HG02763 (cell line): ENCODE results near the gene IKZF2.
A peak's percentile ranks its signal among the peaks of the same experiment; 100 is the strongest.
"Not testable (repeated sequence)": the region's sequence is repeated elsewhere in the genome, so short reads cannot be mapped to it uniquely, and the experiment has no call there.

Experiments used
- ATAC-seq: cut with Tn5 transposase; IDR thresholded peaks from one replicate; pipeline ENCODE4 v1.9.1; 2021; ENCODE audit warnings: mild to moderate bottlenecking, moderate library complexity; ENCODE audit not compliant: unreplicated experiment

IKZF2 gene

DNA sequence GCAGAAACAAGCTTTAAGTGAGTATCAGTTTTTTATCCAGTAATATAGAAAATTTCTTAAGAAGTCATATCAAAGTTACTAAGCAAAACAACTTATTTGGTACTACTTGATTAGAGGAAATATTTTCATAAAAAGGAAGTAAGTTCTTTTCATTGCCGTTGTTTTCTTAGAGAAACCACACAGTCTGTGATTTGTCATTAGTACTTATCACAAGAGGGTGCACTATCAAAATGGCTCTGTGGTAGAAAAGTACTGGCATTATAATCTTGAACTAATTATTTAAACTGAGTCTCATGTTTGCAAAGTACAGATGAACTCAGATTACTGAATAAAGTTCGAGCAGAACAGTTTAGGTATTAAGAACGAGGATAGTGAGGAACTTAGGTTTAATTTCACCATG, 93.4 kb downstream of the IKZF2 start:
- no peak for ATAC-seq

DNA sequence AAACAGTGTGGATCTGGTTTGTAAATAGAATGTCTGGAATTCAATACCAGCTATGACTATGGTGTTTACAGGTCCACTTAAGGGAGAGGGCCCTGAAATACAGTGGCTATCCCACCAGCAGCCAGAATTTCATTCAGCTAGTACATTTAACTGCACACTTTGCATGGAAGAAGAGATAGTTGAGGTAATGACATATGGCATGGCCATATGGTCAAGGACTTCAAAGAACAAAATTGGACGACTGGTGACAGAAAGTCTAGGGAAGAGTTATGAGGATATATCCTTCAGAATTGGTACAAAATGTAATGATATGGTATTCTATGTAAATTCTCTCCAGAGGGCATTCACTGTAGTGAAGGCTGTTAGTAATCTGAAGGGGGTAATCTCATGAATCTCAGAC, 105.0 kb downstream of the IKZF2 start:
- no peak for ATAC-seq

DNA sequence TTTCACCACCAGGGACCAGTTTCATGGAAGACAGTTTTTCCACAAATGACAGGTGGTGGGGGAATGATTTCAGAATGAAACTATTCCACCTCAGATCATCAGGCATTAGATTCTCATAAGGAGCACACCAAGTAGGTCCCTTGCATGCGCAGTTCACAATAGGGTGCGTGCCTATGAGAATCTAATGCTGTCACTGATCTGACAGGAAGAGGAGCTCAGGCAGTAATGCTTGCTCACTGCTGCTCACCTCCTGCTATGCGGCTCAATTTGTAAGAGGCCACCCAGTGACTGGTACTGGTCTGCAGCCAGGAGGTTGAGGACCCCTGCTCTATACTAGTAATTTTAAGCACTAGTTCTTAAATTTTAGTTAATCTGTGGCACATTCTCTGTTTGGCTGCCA, 107.8 kb downstream of the IKZF2 start:
- no peak for ATAC-seq

DNA sequence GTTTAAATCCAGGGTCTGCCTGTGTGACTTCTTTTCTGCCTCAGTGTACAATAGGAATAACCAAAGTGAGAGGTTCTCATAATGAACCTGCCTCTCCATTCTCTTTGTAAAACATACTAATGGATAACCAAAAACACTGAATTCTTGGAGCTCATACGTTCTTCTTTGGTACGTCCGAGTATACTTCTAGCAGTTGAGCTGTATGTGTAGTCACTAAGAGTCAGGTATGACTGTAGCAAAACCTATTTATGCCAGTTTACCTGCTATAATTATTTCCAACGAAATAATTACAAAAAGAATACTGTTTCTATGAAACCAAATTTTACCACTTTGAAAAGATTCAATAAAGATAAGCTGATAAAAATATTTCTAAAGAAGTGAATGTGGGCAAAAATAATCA, 109.2 kb downstream of the IKZF2 start:
- ATAC-seq = no peak

DNA sequence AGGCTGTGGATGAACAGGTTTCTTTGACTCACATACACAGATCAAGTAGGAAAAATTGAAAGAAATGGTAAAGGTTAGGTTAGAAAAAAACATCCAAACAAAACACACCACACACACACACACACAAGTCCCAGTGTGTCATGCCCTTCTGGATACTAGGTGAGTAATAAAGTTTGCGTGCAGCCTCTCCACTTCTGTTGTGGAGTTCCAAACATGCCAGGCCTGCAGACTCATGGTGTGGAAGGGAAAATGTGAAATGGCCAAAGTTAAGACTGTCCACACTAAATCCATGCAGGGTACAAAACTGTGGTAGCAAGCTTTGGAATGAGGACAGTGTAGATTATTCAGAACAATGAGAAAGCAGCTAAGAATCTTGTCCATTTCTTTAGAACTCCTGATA, 114.6 kb downstream of the IKZF2 start:
- ATAC-seq = no peak

DNA sequence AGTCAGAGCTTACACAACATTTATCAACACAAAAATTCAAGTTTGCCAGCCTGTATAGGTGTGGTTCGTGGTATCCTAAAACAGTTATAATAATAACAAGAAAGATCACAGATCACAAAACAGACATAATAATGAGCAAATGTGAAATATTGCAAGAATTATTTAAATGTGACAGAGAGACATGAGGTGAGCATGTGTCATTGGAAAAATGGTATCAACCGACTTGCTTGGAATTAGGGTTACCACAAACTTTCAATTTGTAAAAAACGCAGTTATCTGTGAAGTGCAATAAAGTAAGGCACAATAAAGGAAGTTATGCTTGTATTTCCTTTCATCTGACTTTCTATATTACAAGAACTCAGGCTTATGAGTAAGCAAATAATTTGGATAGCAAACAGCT, 116.8 kb downstream of the IKZF2 start:
- no peak for ATAC-seq

DNA sequence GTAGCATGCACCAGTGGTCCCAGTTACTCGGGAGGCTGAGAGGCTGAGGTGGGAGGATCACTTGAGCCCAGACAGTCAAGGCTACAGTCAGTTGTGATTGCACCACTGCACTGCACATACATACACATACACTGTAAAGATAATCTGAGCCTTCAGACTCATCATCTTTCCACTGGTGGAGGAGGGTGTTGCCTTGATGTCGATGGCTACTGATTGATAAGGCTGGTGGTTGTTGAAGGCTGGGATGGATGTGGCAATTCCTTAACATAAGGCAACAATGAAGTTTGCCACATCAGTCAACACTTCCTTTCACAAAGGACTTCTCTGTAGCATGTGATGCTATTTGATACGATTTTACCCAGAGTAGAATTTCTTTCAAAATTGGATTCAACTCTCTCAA, 118.8 kb downstream of the IKZF2 start:
- no peak for ATAC-seq

DNA sequence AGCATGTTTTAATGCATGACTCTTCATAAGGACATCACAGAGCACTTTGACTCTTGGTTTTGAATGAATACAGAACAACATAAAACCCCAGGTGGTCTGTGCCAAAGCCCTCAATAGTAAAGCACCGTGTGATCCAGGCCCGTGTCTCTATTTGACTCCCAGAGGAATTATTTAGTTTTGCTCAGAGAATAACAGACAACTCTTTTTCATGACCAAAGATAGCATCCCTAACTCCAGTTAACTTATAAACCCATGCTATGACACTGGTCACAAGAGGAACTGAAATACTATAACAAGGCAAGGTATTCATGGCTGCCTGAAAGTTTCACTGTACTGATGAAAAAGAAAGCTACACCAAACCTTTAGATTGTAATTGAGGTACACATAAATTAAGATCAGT, 128.4 kb downstream of the IKZF2 start:
- ATAC-seq = peak; percentile 72

DNA sequence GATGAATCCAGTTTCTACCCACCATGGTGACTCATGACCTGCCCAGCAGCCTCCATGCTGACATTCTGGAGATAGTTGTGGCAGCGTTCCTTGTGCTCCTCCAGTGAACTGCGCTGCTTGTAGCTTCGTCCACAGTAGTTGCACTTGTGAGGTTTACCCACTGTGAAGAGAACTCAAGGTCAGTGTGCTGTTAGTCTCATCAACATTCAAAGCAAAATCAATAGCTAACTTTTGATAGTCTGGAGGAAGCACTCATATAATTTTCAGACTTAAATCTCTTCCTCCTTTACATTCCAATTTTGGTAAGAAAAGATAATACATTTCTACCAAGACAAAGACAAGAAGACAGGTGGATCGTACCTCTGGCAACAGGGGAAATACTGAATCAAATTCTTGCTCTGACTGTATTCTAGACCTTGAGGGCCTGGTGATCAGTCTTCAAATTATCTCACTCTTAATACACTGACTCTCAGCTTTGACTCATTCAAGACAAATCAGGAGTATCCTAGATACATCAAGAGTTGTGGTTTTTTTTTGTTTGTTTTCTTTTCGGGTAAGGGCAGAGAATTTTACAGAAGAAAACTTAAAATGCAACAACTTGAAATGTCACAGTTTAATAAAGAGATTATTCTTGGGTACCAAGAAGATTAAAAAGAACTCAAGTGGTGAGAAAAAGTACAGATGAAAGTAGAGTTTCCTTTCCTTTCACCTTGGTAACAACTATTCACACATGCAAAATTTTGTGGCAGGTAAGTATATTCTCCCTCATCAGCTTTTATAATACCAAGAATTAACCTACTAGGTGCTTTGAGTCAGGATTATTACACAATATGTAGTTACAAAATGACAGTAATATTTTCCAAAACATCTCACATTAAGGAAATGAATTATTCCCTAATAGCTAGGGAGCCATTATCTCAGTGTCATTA, 129.2 kb downstream of the IKZF2 start:
- ATAC-seq = peak; percentile 76

DNA sequence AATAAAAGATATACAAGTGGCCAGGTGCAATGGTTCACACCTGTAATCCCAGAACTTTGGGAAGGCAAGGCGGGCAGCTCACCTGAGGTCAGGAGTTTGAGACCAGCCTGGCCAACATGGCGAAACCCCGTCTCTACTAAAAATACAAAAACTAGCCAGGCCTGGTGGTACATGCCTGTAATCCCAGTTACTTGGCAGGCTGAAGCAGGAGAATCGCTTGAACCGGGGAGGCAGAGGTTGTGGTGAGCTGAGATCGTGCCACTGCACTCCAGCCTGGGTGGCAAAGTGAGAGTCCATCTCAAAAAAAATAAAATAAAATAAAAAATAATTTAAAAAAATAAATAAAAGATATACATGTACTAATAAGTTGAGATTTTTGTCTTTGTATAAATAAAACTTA, 130.5 kb downstream of the IKZF2 start:
- ATAC-seq = not testable (repeated sequence)

DNA sequence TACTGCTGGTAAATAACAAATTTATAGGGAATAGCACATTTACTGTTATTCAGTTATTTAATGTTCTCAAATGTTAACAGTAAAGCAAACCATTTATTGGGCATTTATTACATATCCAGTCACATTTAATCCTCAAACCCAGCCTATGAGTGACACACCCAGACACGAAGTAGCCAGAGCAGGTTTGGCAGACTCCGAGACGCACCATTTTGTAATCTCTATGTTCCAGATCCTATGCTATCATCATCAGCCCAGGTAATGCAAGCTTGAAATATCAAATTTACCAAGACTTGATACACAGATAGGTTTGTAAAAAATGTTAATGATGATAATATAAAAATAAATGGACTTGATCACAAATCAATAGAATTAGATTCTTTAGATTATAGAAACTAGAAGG, 131.1 kb downstream of the IKZF2 start:
- ATAC-seq = no peak

DNA sequence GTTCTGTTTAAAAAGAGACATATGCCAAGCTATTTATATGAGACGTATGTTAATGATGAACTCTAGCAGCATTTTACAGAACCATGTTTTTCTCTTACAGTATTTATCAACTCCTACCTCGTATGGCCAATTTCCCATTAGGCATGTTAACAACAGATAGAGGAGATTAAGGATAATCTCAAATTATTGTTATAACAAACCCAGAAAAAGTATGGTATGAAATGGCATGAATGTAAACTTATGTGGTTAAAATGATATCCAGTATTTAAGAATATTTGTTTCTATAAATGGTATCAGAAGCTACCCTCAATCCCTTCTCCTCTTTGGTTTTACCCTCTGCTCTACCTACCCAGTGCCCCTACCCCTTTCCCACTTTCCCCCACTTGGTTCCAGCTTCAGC, 132.0 kb downstream of the IKZF2 start:
- ATAC-seq = no peak

DNA sequence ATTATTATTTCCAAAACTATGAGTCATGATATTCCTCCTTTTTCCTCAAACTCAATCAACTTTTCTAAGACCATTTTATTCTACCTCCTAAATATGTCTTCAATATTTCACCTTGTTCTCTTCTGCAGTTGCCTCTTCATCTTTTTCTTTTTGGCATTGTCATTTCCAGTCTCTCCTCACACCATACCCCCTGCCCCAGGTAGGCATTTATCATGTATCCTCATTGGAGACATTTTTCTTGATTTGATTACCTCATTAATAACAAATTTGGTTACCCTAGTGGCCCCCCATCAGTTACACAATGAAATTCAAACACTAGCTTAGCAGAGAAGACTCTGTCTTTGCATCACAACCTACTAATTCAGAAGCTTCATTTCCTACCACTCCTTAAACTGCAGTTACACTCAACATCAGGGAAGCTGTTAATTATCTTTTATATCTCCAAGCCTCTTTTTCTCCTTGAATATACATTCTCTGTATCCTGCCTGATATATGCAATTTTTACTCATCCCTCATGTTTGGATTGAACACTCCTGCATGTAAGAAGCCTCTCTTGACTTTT, 133.0 kb downstream of the IKZF2 start:
- no peak for ATAC-seq

DNA sequence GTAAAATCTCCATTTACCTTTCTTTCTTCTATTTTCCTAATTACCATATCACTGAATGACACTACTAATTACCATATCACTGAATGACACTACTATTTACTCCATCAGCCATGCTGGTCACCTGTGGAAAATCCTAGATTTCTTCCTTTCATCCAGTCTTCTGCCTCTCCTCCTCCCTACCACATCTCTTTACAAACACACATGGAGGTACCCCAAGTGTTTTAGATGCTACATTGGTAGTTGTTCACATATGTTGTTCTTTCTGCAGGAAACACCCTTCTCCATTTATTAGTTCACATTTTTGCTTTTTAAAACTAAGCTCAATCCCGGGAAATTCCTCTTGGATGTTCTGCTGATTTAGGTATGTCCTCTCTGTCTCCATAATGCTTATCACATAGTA, 134.0 kb downstream of the IKZF2 start:
- no peak for ATAC-seq

DNA sequence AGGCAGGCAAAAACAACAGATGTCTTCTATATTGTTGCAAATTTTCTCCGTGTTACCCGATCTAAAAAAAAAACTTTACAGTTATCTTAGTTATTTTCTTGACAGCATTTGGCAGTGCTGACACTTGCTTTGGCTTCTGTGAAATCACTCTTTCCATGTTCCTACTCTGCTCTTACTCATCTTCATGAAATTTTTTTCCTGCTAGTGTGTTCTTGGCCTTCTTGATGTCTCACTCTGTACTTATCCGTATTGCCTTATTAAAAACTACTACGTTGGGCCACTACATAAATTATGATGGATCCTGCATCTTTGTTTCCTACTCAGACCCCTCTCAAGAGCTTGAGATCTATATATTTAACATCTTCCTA, 134.4 kb downstream of the IKZF2 start:
- ATAC-seq = no peak

DNA sequence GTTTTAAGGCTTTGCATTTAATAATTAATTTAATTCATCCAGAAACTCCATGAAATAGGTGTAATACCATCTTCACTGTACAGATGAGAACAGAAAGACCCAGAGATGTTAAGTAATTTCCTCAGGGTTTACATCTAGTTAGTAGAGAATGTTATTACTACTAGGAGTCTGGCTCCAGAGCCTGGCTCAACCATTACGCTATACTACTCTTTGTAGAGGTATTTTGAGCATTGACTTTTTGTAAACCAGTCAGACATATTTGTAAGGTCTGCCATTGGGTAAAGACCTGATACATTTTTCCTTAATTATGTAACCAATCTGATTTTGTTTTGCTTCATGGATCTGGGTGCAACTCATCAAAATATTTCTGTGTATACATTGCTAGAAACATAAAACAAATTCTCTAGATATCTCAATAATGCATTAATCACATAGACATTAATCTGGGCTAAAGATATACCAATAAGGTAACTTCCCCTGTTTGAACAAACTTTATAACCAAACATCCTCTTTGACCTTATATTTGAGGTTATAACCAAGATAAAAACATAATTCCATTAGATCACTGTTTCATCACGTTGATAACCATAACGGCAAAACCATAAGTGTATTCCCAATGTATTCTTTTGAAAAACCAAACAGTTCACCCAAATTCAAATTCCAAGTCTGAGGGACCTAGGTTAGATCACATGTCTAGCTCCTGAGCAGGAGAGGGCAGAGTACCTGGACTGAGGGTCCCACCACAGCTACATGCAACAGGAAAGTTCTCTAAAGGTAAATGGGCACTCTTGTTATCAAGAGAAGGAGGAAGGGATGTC, 135.0 kb downstream of the IKZF2 start:
- ATAC-seq = peak; percentile 13

DNA sequence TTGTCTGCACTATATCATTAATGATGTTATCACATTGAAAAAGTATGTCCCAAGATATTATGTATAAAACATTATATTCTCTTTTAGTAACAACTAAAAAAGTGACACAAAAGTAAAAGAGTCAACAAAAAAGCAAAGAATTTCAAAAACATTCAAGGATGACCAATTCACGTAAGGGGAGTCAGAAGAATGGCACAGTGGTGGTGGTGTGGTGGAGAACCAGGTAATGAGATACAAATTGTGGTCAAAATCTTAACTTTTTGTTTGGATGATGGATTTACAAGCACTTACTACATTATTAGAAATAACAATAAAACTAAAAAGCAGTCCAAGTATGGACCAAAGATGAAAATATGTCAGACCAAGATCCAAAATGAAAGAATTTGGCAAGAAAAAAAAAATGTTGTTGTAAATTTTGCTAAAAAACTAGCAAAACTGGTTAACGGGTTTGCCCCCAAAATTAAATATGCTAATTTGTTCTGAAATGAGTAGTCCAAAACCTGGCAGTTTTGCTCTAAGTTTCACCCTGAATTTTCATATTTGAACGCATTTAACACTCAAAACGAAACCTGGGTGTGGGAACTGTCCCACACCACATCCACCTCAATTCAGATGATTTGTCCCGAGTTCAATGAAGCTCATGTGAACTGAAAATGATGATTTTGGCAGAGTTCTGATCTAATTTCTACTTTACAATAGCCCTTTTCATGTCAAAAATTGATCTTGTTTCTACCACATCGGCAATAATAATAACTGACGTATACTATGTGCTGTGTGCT, 135.8 kb downstream of the IKZF2 start:
- ATAC-seq = peak; percentile 86

DNA sequence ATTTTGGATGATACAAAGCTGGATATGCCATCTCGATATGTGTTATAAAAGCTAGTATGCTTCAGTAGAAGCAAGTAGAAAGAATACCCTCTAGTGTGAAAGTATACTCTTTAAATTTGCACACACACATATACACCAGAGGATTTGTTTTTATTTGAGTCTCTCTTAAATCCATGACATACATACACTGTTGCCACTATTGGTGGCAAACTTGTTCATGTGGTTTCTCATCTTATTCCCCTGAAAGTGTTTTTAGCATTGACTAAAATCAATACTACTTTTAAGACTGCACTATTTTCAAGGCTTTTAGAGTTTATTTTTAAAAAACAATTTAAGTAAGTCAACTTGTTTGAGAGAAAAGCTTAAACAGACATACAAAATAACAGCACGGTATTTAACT, 137.4 kb downstream of the IKZF2 start:
- no peak for ATAC-seq

DNA sequence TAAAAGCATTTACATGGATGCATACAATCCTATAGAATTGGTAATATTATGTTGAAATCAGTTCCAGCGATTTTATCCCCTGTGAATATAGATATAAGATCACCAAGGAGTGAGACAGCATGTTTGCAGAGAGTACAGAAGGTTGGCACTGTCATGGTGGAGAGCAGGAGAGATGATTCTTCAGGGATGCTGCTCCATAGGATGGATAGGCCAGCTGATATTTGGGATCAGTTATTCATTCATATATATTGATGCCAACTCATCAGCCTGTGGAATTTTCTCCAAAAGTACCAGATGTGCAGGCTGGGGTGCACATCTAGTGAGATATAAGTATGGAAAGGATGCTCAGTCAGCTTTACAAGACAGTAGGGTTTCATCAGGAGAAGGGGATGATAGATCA, 139.9 kb downstream of the IKZF2 start:
- ATAC-seq = no peak

DNA sequence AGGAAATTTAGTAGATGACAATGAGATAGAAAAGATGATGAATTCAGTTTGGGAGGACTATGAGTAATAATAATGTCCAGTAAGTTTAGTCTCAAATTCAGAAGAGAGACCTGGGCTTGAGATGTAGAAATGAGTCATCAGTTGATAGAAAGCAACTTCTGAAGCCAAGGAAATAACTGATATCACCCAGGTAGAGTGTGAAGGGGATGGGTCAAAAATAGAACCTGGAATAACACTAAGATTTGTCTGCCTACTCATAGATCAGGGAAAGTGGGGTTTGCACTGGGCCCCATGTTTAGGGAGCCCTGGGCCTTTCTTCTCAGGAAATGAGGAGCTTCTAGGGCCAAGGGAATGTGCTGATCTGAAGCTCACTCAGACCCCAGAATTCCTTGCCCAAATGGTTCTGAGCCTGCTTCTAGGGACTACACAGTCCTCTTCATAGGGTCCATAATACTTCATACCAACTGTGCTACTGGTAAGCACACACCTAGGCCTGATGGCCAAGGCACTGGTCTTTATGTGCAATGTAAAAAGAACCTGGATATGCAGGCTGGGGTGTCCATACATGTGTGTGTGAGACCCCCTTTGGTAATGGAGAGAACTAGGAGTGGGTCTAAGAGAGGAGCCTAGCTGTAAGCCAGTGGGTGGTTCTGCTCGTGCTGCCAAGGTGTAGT, 141.2 kb downstream of the IKZF2 start:
- ATAC-seq = peak; percentile 34
